Adipocyte (in vitro differentiated cells): ENCODE results near the gene MYCBP2.
A peak's percentile ranks its signal among the peaks of the same experiment; 100 is the strongest.
"Not testable (repeated sequence)": the region's sequence is repeated elsewhere in the genome, so short reads cannot be mapped to it uniquely, and the experiment has no call there.

Experiments used
- DNase-seq: peaks from one replicate; pipeline ENCODE4 v3.0.0-alpha.2; 2015; ENCODE audit warnings: low read depth
- H3K27me3 ChIP-seq: replicated peaks from 2 replicates; pipeline ENCODE4 v1.7.0; 2013; ENCODE audit warnings: mild to moderate bottlenecking, low read length, moderate library complexity; ENCODE audit not compliant: control insufficient read depth, insufficient read depth
- H3K36me3 ChIP-seq: 2 replicates; pipeline ENCODE4 v1.7.0; 2013; ENCODE audit warnings: low read length, mild to moderate bottlenecking, moderate library complexity; ENCODE audit not compliant: control insufficient read depth, insufficient read depth, severe bottlenecking
- H3K4me1 ChIP-seq: 2 replicates; pipeline ENCODE4 v1.7.0; 2013; ENCODE audit warnings: mild to moderate bottlenecking, low read length, moderate library complexity; ENCODE audit not compliant: control insufficient read depth, insufficient read depth
- H3K4me3 ChIP-seq: 2 replicates; pipeline ENCODE4 v1.7.0; 2013; ENCODE audit warnings: mild to moderate bottlenecking, low read length, moderate library complexity
- H3K9ac ChIP-seq: 2 replicates; pipeline ENCODE4 v1.7.0; 2013; ENCODE audit warnings: mild to moderate bottlenecking, low read length, moderate library complexity
- H3K9me3 ChIP-seq: 2 replicates; pipeline ENCODE4 v1.7.0; 2013; ENCODE audit warnings: mild to moderate bottlenecking, low read length, moderate library complexity; ENCODE audit not compliant: control insufficient read depth

MYCBP2 gene

GRCh38 chr13:77315509-77315908 is 11.4 kb downstream of the MYCBP2 start:
- peaks cover 15% of the 10 kb centered on the region for H3K36me3 ChIP-seq
- not testable (repeated sequence) for DNase-seq, H3K9me3 ChIP-seq

GRCh38 chr13:77313923-77314322 is 13.0 kb downstream of the MYCBP2 start:
- H3K36me3 ChIP-seq: peaks cover 15% of the 10 kb centered on the region
- H3K4me1 ChIP-seq: peaks cover 46% of the 10 kb centered on the region
- no peak for DNase-seq
- no peaks in the 10 kb centered on the region for H3K27me3 ChIP-seq
- no peak overlapping the region for H3K9ac ChIP-seq
- no peak overlapping the region for H3K4me3 ChIP-seq
- H3K9me3 ChIP-seq: no peaks in the 10 kb centered on the region

More at GRCh38 chr13:77315509-77315908, 11.4 kb downstream of the MYCBP2 start:
- H3K9ac ChIP-seq, H3K4me3 ChIP-seq, H3K27me3 ChIP-seq: not testable (repeated sequence)
- peaks cover 44% of the 10 kb centered on the region for H3K4me1 ChIP-seq

- H3K36me3 ChIP-seq: peaks cover 12% of the 10 kb centered on the region
- no peaks in the 10 kb centered on the region for H3K9me3 ChIP-seq
- DNase-seq: no peak
- H3K4me1 ChIP-seq: peaks cover 56% of the 10 kb centered on the region
- no peaks in the 10 kb centered on the region for H3K27me3 ChIP-seq
- no peak overlapping the region for H3K4me3 ChIP-seq
- no peak overlapping the region for H3K9ac ChIP-seq
These were observed 14.6 kb downstream of the MYCBP2 start for GRCh38 chr13:77312311-77312710.

- H3K9ac ChIP-seq: peak overlapping the region; percentile 43
- peak overlapping the region; percentile 43 for H3K4me3 ChIP-seq
- peaks cover 59% of the 10 kb centered on the region for H3K4me1 ChIP-seq
- H3K9me3 ChIP-seq: no peaks in the 10 kb centered on the region
- no peaks in the 10 kb centered on the region for H3K27me3 ChIP-seq
- DNase-seq: peak; percentile 31
- H3K36me3 ChIP-seq: no peaks in the 10 kb centered on the region
These were observed 16.2 kb downstream of the MYCBP2 start for GRCh38 chr13:77310579-77311279.

GRCh38 chr13:77310161-77310560 is 16.7 kb downstream of the MYCBP2 start:
- Histone ChIP-seq H3K36me3 (no peaks in the 10 kb centered on the region), H3K27me3 (no peaks in the 10 kb centered on the region), H3K4me3 (peak overlapping the region; percentile 43), H3K9ac (peak overlapping the region; percentile 43), H3K9me3 (no peaks in the 10 kb centered on the region), H3K4me1 (peaks cover 59% of the 10 kb centered on the region)
- no peak for DNase-seq

GRCh38 chr13:77309254-77309653 is 17.6 kb downstream of the MYCBP2 start:
- no peak overlapping the region for H3K4me3 ChIP-seq
- DNase-seq: no peak
- H3K27me3 ChIP-seq: no peaks in the 10 kb centered on the region
- H3K9me3 ChIP-seq: no peaks in the 10 kb centered on the region
- H3K9ac ChIP-seq: no peak overlapping the region
- peaks cover 59% of the 10 kb centered on the region for H3K4me1 ChIP-seq
- no peaks in the 10 kb centered on the region for H3K36me3 ChIP-seq

- Histone ChIP-seq H3K9me3 (no peaks in the 10 kb centered on the region), H3K27me3 (no peaks in the 10 kb centered on the region), H3K4me1 (peaks cover 50% of the 10 kb centered on the region), H3K4me3 (no peak overlapping the region), H3K36me3 (no peaks in the 10 kb centered on the region), H3K9ac (no peak overlapping the region)
- no peak for DNase-seq
These were observed 20.4 kb downstream of the MYCBP2 start for GRCh38 chr13:77306458-77306857.

GRCh38 chr13:77305266-77305665 is 21.6 kb downstream of the MYCBP2 start:
- H3K4me1 ChIP-seq: peaks cover 45% of the 10 kb centered on the region
- H3K36me3 ChIP-seq: no peaks in the 10 kb centered on the region
- no peak for DNase-seq
- no peaks in the 10 kb centered on the region for H3K27me3 ChIP-seq
- H3K4me3 ChIP-seq: peak overlapping the region; percentile 24
- no peaks in the 10 kb centered on the region for H3K9me3 ChIP-seq
- H3K9ac ChIP-seq: no peak overlapping the region

GRCh38 chr13:77300176-77301037 is 26.5 kb downstream of the MYCBP2 start:
- H3K4me3 ChIP-seq: peak overlapping the region; percentile 31
- no peaks in the 10 kb centered on the region for H3K27me3 ChIP-seq
- peaks cover 38% of the 10 kb centered on the region for H3K4me1 ChIP-seq
- peak overlapping the region; percentile 35 for H3K9ac ChIP-seq
- no peaks in the 10 kb centered on the region for H3K9me3 ChIP-seq
- peak; percentile 84 for DNase-seq
- H3K36me3 ChIP-seq: peaks cover 8% of the 10 kb centered on the region

- Histone ChIP-seq H3K9me3 (no peaks in the 10 kb centered on the region), H3K36me3 (peaks cover 15% of the 10 kb centered on the region), H3K9ac (peak overlapping the region; percentile 35), H3K4me1 (peaks cover 38% of the 10 kb centered on the region), H3K4me3 (peak overlapping the region; percentile 31), H3K27me3 (no peaks in the 10 kb centered on the region)
- DNase-seq: no peak
These were observed 27.3 kb downstream of the MYCBP2 start for GRCh38 chr13:77299587-77299986.

GRCh38 chr13:77298426-77298825 is 28.5 kb downstream of the MYCBP2 start:
- Histone ChIP-seq H3K9me3 (no peaks in the 10 kb centered on the region), H3K4me1 (peaks cover 38% of the 10 kb centered on the region), H3K36me3 (peaks cover 24% of the 10 kb centered on the region), H3K27me3 (no peaks in the 10 kb centered on the region), H3K9ac (no peak overlapping the region), H3K4me3 (no peak overlapping the region)
- no peak for DNase-seq
